Measurements from ENCODE around the gene CDC73.

Gene CDC73

DNA sequence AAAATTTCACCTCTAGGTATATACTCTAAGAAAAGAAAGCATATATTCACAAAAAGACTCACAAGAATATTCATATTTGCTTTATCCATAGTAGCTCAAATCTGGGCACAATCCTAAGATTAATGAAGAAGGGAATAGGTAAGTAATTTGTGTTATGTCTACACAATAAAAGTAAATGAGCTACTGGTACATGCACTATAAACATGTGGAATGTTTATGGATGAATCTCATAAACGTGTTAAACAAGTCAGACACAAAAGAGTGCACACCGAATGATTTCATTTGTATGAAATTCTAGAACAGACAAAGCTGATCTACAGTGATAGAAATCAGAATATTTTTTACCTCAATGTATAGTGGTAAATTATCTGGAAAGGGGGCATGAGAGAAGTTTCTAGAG is 179.9 kb downstream of the CDC73 start:
- DNase-seq, result no peak

DNA sequence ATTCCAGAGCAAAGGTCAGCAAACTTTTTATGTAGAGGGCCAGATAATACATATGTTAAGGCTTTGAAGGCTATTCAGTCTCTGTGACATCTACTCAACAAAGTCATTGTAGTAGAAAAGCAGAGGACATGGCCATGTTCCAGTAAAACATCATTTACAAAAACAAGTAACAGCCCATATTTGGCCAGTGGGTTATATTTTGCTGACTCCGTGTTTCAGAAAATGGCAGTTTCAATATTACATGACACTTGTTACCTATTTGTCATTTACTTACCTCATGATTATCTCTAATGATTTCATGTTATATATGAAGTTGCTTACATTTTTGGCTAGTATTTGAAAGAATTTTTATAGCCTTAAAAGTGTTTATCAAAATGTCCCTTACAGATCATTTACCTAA is 182.0 kb downstream of the CDC73 start:
- no peak for DNase-seq
